Measurements from ENCODE around the gene AGXT2.

GRCh38 chr5:35058374-35058788 is 10.6 kb upstream of the AGXT2 start:
- TF ChIP-seq POLR2A (IDR thresholded peaks at IDR 0.05; ENCODE audit: low read depth, low read length) (no peak), POLR2AphosphoS5 (IDR thresholded peaks at IDR 0.05; ENCODE audit: low read depth, low read length) (no peak), TAF1 (IDR thresholded peaks at IDR 0.05; ENCODE audit: borderline replicate concordance, low read depth, low read length) (no peak)

Measured in GM12892 (cell line).